Panc1 (cell line): ENCODE data around the gene NR4A3. TPM values are rescaled to one million over a fixed set of nuclear protein-coding genes. Genes with fewer than 3 reads are reported as not detected.

ENCODE experiments used
- ATAC-seq: fragments of 200-7000 bp; cut with Tn5 transposase; 2 replicates; pipeline ENCODE4 v1.9.1; 2020; ENCODE audit warnings: mild to moderate bottlenecking, moderate library complexity
- BruUV-seq: library from RNA; stranded (reverse); fragments of 400-500 nt; replicated peaks from 2 replicates; lab custom pipeline; 2021; lab: Mats Ljungman, UMichigan
- CTCF ChIA-PET: fragments of 300-600 bp; sonication (Branson Sonifier 250); formaldehyde crosslinking; loops from one replicate; lab custom pipeline; 2022; ENCODE audit warnings: antibody characterized with exemption; lab: Charles Lee
- POLR2A ChIA-PET: fragments of 300-600 bp; sonication (Branson Sonifier 250); formaldehyde crosslinking; loops from one replicate; lab custom pipeline; 2022; ENCODE audit warnings: antibody characterized with exemption; lab: Charles Lee
- DNase-seq: peaks from one replicate; pipeline ENCODE4 v3.0.0-alpha.2; 2010; ENCODE audit warnings: low read depth, low spot score
- H3K27ac ChIP-seq: 2 replicates; pipeline ENCODE4 v1.5.1; 2011; ENCODE audit warnings: mild to moderate bottlenecking, low read length, inconsistent platforms
- H3K27me3 ChIP-seq: fragments of 200-500 bp; sonication (Bioruptor generic); 2 replicates; pipeline ENCODE4 v1.6.0; 2014; ENCODE audit warnings: low read length, inconsistent platforms; ENCODE audit not compliant: control insufficient read depth, insufficient read depth
- H3K36me3 ChIP-seq: fragments of 200-500 bp; sonication (Bioruptor generic); 2 replicates; pipeline ENCODE4 v1.5.1; 2014; ENCODE audit warnings: inconsistent platforms, mild to moderate bottlenecking, low read length, moderate library complexity; ENCODE audit not compliant: control insufficient read depth, insufficient read depth
- H3K4me1 ChIP-seq: 2 replicates; pipeline ENCODE4 v1.5.1; 2011; ENCODE audit warnings: inconsistent platforms, mild to moderate bottlenecking, low read length, moderate library complexity; ENCODE audit not compliant: control insufficient read depth, insufficient read depth
- H3K4me3 ChIP-seq, 2 experiments: 2 replicates each; pipeline ENCODE4 v1.5.1; 2011 to 2012; ENCODE audit warnings: low read depth in 2 of 2, low read length in 2 of 2, mild to moderate bottlenecking in 2 of 2, inconsistent platforms in 1 of 2, moderate library complexity in 1 of 2
- H3K9me3 ChIP-seq: fragments of 200-500 bp; sonication (Bioruptor generic); 2 replicates; pipeline ENCODE4 v1.5.1; 2014; ENCODE audit warnings: low read depth, mild to moderate bottlenecking, inconsistent platforms, low read length, moderate library complexity; ENCODE audit not compliant: control insufficient read depth, insufficient read depth
- CTCF ChIP-seq: fragments of 450-650 bp; IDR thresholded peaks from 2 replicates; pipeline ENCODE4 v1.5.1; 2017; ENCODE audit warnings: mild to moderate bottlenecking
- POLR2AphosphoS5 ChIP-seq: IDR thresholded peaks from 2 replicates; pipeline ENCODE4 v1.6.1; 2012; ENCODE audit warnings: mild to moderate bottlenecking, low read depth, low read length, moderate library complexity
- REST ChIP-seq, 2 experiments: IDR thresholded peaks; 2 replicates each; pipeline ENCODE4 v1.6.1; 2011 to 2012; ENCODE audit warnings: low read depth in 2 of 2, control low read depth in 1 of 2, low read length in 1 of 2, mild to moderate bottlenecking in 1 of 2, moderate library complexity in 1 of 2; ENCODE audit not compliant: insufficient read depth in 1 of 2
- SIN3A ChIP-seq: IDR thresholded peaks from 2 replicates; pipeline ENCODE4 v1.6.1; 2012; ENCODE audit warnings: low read depth, mild to moderate bottlenecking, low read length, moderate library complexity, borderline replicate concordance; ENCODE audit not compliant: insufficient read depth
- TCF7L2 ChIP-seq: IDR thresholded peaks from 2 replicates; pipeline ENCODE4 v1.6.1; 2011; ENCODE audit warnings: mild to moderate bottlenecking, low read depth, low read length, inconsistent platforms
- in situ Hi-C: cut with HindIII; loops from 2 replicates; pipeline ENCODE4 v1.10.0; 2016; ENCODE audit warnings: low sequenced_read_pairs, low pct_unique_long_range_greater_than_20kb
- intact Hi-C: fragments of 100-400 bp; cut with micrococcal nuclease; formaldehyde crosslinking; loops from one replicate; pipeline ENCODE4 v1.10.0; 2022; ENCODE audit not compliant: unreplicated experiment
- total RNA-seq: library from RNA; stranded (reverse); gene quantifications from one replicate; pipeline ENCODE4 v1.2.1, GENCODE V29; 2021; ENCODE audit not compliant: unreplicated experiment

Gene NR4A3
- total RNA-seq, 1 experiment from 2014 or later: 0.13 TPM

GRCh38 chr9:99858087-99858486, 36.4 kb downstream of the NR4A3 start:
- DNase-seq: no peak
- Histone ChIP-seq H3K27me3 (no peaks in the 10 kb centered on the region), H3K36me3 (no peaks in the 10 kb centered on the region), H3K4me3 (no peak overlapping the region), H3K9me3 (no peaks in the 10 kb centered on the region), H3K27ac (no peak overlapping the region), H3K4me1 (no peaks in the 10 kb centered on the region)
- in situ Hi-C loops: no loop called here
- ATAC-seq: no peak
- no TSS peak for BruUV-seq
- intact Hi-C loops: no loop called here
- ChIA-PET CTCF (no interaction called here), POLR2A (no interaction called here)
- TF ChIP-seq CTCF (no peak), REST (IDR thresholded peaks at IDR 0.05; ENCODE audit: insufficient read depth in 1 of 2, low read depth in 2 of 2, low read length in 1 of 2) (no peak), SIN3A (no peak), TCF7L2 (no peak), POLR2AphosphoS5 (no peak)

GRCh38 chr9:99859243-99859980, 37.7 kb downstream of the NR4A3 start:
- BruUV-seq: no TSS peak
- TF ChIP-seq POLR2AphosphoS5 (no peak), CTCF (no peak), SIN3A (no peak)
- intact Hi-C loops (no loop called here), in situ Hi-C loops (no loop called here)
- Histone ChIP-seq H3K36me3 (no peaks in the 10 kb centered on the region), H3K4me3 (no peak overlapping the region), H3K9me3 (no peaks in the 10 kb centered on the region), H3K4me1 (no peaks in the 10 kb centered on the region), H3K27ac (no peak overlapping the region), H3K27me3 (no peaks in the 10 kb centered on the region)
- ATAC-seq (no peak), DNase-seq (no peak)
- POLR2A ChIA-PET: no interaction called here
- CTCF ChIA-PET: no interaction called here
